Measurements from ENCODE around the gene STRIP1. TPM values are rescaled to one million over a fixed set of nuclear protein-coding genes. Genes with fewer than 3 reads are reported as not detected.

STRIP1 gene
- total and polyA plus RNA-seq, 2 of the 8 experiments (the other 6 are each of a cell fraction or from before 2014, with no cell fraction given), result 21.3 to 45.6 TPM

DNA sequence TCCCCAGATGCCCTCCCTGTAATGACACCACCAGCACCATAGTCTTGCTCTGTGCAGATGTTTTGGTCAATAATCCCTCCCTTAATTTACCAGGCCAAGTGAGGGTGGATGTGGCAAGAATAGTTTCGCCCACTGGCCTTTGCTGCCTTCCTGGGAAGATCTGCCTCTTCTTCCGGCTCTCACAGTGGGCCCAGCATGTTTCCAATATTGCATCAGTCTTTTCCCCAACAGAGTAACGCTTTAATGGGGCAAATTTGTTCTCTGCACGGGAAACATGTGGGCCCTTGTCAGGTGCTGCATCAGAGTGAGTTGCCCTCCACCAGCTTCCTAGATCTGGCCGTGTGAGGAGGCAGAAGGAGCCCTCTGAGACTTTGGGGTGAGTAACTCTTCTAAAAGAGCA, 48.1 kb downstream of the STRIP1 start:
- POLR2A ChIA-PET (ENCODE audit: partially characterized antibody), result interaction anchor here (1.0 to 3.1 kb wide), 4 partner anchors 13 to 31 kb away, joined by 3 to 11 read pairs (median 6); no protein-coding TSS in a partner anchor
- Histone ChIP-seq H2AK5ac (ENCODE audit: low read depth, low read length) (0 out of 2 replicates have a peak overlapping the region, but pooled peaks have one; percentile 53), H3K9ac (replicated peaks in 1 of 4; ENCODE audit: extremely low read depth in 1 of 4, low read depth in 3 of 4, low read length in 3 of 4) (0 out of 7 replicates have a peak overlapping the region, but pooled peaks of 1 of the 4 experiments have one; percentile 4), H2BK15ac (ENCODE audit: low read length) (peak overlapping the region; percentile 46; the same call in 1 of the 2 replicates), H3K23me2 (ENCODE audit: low read depth, low read length) (peaks cover 8% of the 10 kb centered on the region; the same call in 1 of the 2 replicates), H3K79me1 (ENCODE audit: low read depth, low read length) (no peaks in the 10 kb centered on the region), H3K4me3 (ENCODE audit: extremely low read depth in 1 of 4, insufficient read depth in 2 of 4, low read depth in 3 of 4, low read length in 4 of 4) (no peak overlapping the region), H2BK20ac (ENCODE audit: low read length) (0 out of 2 replicates have a peak overlapping the region, but pooled peaks have one; percentile 61), H3K4me1 (replicated peaks in 1 of 4; ENCODE audit: control insufficient read depth in 3 of 4, insufficient read depth in 4 of 4, low read length in 3 of 4) (peaks cover 0 to 12% (median 8%) of the 10 kb centered on the region in 4 experiments; a peak in 6 of 7 replicates), H4K5ac (ENCODE audit: insufficient read length, low read depth, low read length) (no peak overlapping the region), H2AFZ (ENCODE audit: low read length) (no peak overlapping the region), H4K91ac (replicated peaks; ENCODE audit: insufficient read length, low read length) (no peak overlapping the region), H3K56ac (replicated peaks; ENCODE audit: insufficient read length, low read depth, low read length) (no peak overlapping the region), H2BK120ac (replicated peaks; ENCODE audit: low read depth, low read length) (no peak overlapping the region), H3K27me3 (replicated peaks in 1 of 4; ENCODE audit: control insufficient read depth in 3 of 4, extremely low read depth in 1 of 4, insufficient read depth in 3 of 4, low read length in 3 of 4) (peaks cover 54 to 70% (median 62%) of the 10 kb centered on the region in 4 experiments), H3K27ac (ENCODE audit: low read depth, low read length) (no peak overlapping the region), H3K4me2 (ENCODE audit: insufficient read depth in 1 of 2, low read depth in 2 of 2, low read length in 2 of 2) (peak overlapping the region in 1 of 2 experiments; percentile 87; a peak in 2 of 4 replicates), H4K20me1 (replicated peaks in 1 of 2; ENCODE audit: control insufficient read depth in 1 of 2, insufficient read depth in 2 of 2, low read length in 2 of 2) (peaks cover 2 to 7% of the 10 kb centered on the region in 2 experiments), H3K4ac (replicated peaks; ENCODE audit: insufficient read length, low read depth, low read length) (no peak overlapping the region), H3K36me3 (ENCODE audit: control insufficient read depth in 2 of 4, insufficient read depth in 4 of 4, low read length in 3 of 4) (peaks cover 0 to 7% (median 0%) of the 10 kb centered on the region in 4 experiments; a peak in 1 of 8 replicates), H4K8ac (ENCODE audit: extremely low read depth, insufficient read depth, low read length) (no peak overlapping the region), H3K14ac (ENCODE audit: insufficient read length) (no peak overlapping the region), H3K23ac (ENCODE audit: insufficient read length) (no peak overlapping the region), H3K79me2 (ENCODE audit: control insufficient read depth in 1 of 2, insufficient read depth in 2 of 2, low read length in 2 of 2) (no peaks in the 10 kb centered on the region), H3K9me3 (ENCODE audit: insufficient read depth in 2 of 2, low read depth in 1 of 2, low read length in 1 of 2) (no peaks in the 10 kb centered on the region), H3K18ac (ENCODE audit: extremely low read depth, low read length) (no peak overlapping the region), H2BK5ac (ENCODE audit: low read depth, low read length) (peak overlapping the region; percentile 24; the same call in 1 of the 2 replicates), H2BK12ac (ENCODE audit: low read depth, low read length) (0 out of 2 replicates have a peak overlapping the region, but pooled peaks have one; percentile 39)
- 53% methylated on average over 5 of the region's 5 CpGs; no CpG with 5 or more reads in 1 of the 2 experiments for WGBS, 2 experiments (ENCODE audit: extremely low coverage in 1 of 2, insufficient coverage in 1 of 2, insufficient read length in 1 of 2, insufficient replicate concordance in 2 of 2, low coverage in 1 of 2, low lambda C conversion rate in 2 of 2, missing lambda C conversion rate in 1 of 2)
- no peak for FAIRE-seq
- no peak for TF ChIP-seq SUZ12 (IDR thresholded peaks at IDR 0.05; ENCODE audit: low read length)
- no peak for TF ChIP-seq BRCA1 (IDR thresholded peaks at IDR 0.05; ENCODE audit: low read depth, low read length)
- no peak for TF ChIP-seq SP2 (IDR thresholded peaks at IDR 0.05; ENCODE audit: low read length)
- TF ChIP-seq CEBPB (IDR thresholded peaks at IDR 0.05; ENCODE audit: low read depth, low read length), result peak; percentile 39; the same call in 1 of the 2 replicates
- no peak for TF ChIP-seq POLR2AphosphoS5 (IDR thresholded peaks at IDR 0.05; ENCODE audit: low read depth, low read length)
- TF ChIP-seq, protein P1, sequence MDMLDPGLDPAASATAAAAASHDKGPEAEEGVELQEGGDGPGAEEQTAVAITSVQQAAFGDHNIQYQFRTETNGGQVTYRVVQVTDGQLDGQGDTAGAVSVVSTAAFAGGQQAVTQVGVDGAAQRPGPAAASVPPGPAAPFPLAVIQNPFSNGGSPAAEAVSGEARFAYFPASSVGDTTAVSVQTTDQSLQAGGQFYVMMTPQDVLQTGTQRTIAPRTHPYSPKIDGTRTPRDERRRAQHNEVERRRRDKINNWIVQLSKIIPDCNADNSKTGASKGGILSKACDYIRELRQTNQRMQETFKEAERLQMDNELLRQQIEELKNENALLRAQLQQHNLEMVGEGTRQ (IDR thresholded peaks at IDR 0.05; ENCODE audit: low read length), result no peak
- CTCF ChIA-PET (ENCODE audit: partially characterized antibody), result interaction anchor here (0.9 to 52.4 kb wide), 4 partner anchors 7 to 28 kb away, joined by 3 to 1450 read pairs (median 424); partner anchors contain the start of genes ALX3, STRIP1 and UBL4B
- no peak for DNase-seq (ENCODE audit: low read depth in 1 of 2, low spot score in 2 of 2)
